ENCODE measurements around the gene ATOX1.

ATOX1 gene

GRCh38 chr5:151735646-151736045, 22.8 kb downstream of the ATOX1 start:
- TF ChIP-seq POLR2AphosphoS5 (IDR thresholded peaks at IDR 0.05; ENCODE audit: low read depth, low read length), result no peak
- no peak for TF ChIP-seq SIN3A (IDR thresholded peaks at IDR 0.05; ENCODE audit: borderline replicate concordance, insufficient read depth, low read length)
- TF ChIP-seq REST (IDR thresholded peaks at IDR 0.05; ENCODE audit: insufficient read depth in 1 of 2, low read depth in 2 of 2, low read length in 2 of 2), result no peak
- TF ChIP-seq TAF1 (IDR thresholded peaks at IDR 0.05; ENCODE audit: borderline replicate concordance, insufficient read depth, low read length), result no peak
- TF ChIP-seq FOXP2 (optimal IDR thresholded peaks at IDR 0.05; ENCODE audit: borderline replicate concordance, extremely low read depth, extremely low read length, insufficient read depth), result no peak

- no peak for TF ChIP-seq POLR2AphosphoS5 (IDR thresholded peaks at IDR 0.05; ENCODE audit: low read depth, low read length)
- no peak for TF ChIP-seq FOXP2 (optimal IDR thresholded peaks at IDR 0.05; ENCODE audit: borderline replicate concordance, extremely low read depth, extremely low read length, insufficient read depth)
- no peak for TF ChIP-seq SIN3A (IDR thresholded peaks at IDR 0.05; ENCODE audit: borderline replicate concordance, insufficient read depth, low read length)
- TF ChIP-seq REST (IDR thresholded peaks at IDR 0.05; ENCODE audit: insufficient read depth in 1 of 2, low read depth in 2 of 2, low read length in 2 of 2), result no peak
- no peak for TF ChIP-seq TAF1 (IDR thresholded peaks at IDR 0.05; ENCODE audit: borderline replicate concordance, insufficient read depth, low read length)
Measured at GRCh38 chr5:151734064-151734408, 24.4 kb downstream of the ATOX1 start.

- TF ChIP-seq TAF1 (IDR thresholded peaks at IDR 0.05; ENCODE audit: borderline replicate concordance, insufficient read depth, low read length) (no peak), SIN3A (IDR thresholded peaks at IDR 0.05; ENCODE audit: borderline replicate concordance, insufficient read depth, low read length) (no peak), POLR2AphosphoS5 (IDR thresholded peaks at IDR 0.05; ENCODE audit: low read depth, low read length) (no peak), REST (IDR thresholded peaks at IDR 0.05; ENCODE audit: insufficient read depth in 1 of 2, low read depth in 2 of 2, low read length in 2 of 2) (no peak)
Measured at GRCh38 chr5:151733358-151734063, 24.9 kb downstream of the ATOX1 start.

- no peak for TF ChIP-seq REST (IDR thresholded peaks at IDR 0.05; ENCODE audit: insufficient read depth in 1 of 2, low read depth in 2 of 2, low read length in 2 of 2)
- TF ChIP-seq TAF1 (IDR thresholded peaks at IDR 0.05; ENCODE audit: borderline replicate concordance, insufficient read depth, low read length), result no peak
- no peak for TF ChIP-seq FOXP2 (optimal IDR thresholded peaks at IDR 0.05; ENCODE audit: borderline replicate concordance, extremely low read depth, extremely low read length, insufficient read depth)
- TF ChIP-seq POLR2AphosphoS5 (IDR thresholded peaks at IDR 0.05; ENCODE audit: low read depth, low read length), result no peak
- no peak for TF ChIP-seq SIN3A (IDR thresholded peaks at IDR 0.05; ENCODE audit: borderline replicate concordance, insufficient read depth, low read length)
Measured at GRCh38 chr5:151730381-151730780, 28.1 kb downstream of the ATOX1 start.

GRCh38 chr5:151724360-151724759, 34.1 kb downstream of the ATOX1 start:
- TF ChIP-seq TAF1 (IDR thresholded peaks at IDR 0.05; ENCODE audit: borderline replicate concordance, insufficient read depth, low read length) (no peak), REST (IDR thresholded peaks at IDR 0.05; ENCODE audit: insufficient read depth in 1 of 2, low read depth in 2 of 2, low read length in 2 of 2) (no peak), FOXP2 (optimal IDR thresholded peaks at IDR 0.05; ENCODE audit: borderline replicate concordance, extremely low read depth, extremely low read length, insufficient read depth) (no peak), POLR2AphosphoS5 (IDR thresholded peaks at IDR 0.05; ENCODE audit: low read depth, low read length) (no peak), SIN3A (IDR thresholded peaks at IDR 0.05; ENCODE audit: borderline replicate concordance, insufficient read depth, low read length) (no peak)

Data from PFSK-1 (cell line).